Fibroblast of lung (primary cell): ENCODE data around the gene ATG14. TPM values are rescaled to one million over a fixed set of nuclear protein-coding genes. Genes with fewer than 3 reads are reported as not detected.
"Not testable (repeated sequence)": the region's sequence is repeated elsewhere in the genome, so short reads cannot be mapped to it uniquely, and the experiment has no call there.

Source experiments
- DNase-seq, 2 donors: peaks; one replicate each; pipeline versions ENCODE4 v3.0.0 to v3.0.0-alpha.2; 2010; ENCODE audit warnings: low read depth in 2 of 2
- H2AFZ ChIP-seq: 2 replicates; pipeline ENCODE4 v1.5.1; 2012; ENCODE audit warnings: low read length, control low read depth, inconsistent platforms
- H3K27ac ChIP-seq: 2 replicates; pipeline ENCODE4 v1.5.1; 2011; ENCODE audit warnings: low read length, control low read depth; ENCODE audit not compliant: insufficient read depth
- H3K27me3 ChIP-seq: 2 replicates; pipeline ENCODE4 v1.5.1; 2011; ENCODE audit warnings: mild to moderate bottlenecking, low read length; ENCODE audit not compliant: control insufficient read depth, insufficient read depth
- H3K36me3 ChIP-seq: 2 replicates; pipeline ENCODE4 v1.5.1; 2011; ENCODE audit warnings: low read length; ENCODE audit not compliant: control insufficient read depth, insufficient read depth
- H3K4me1 ChIP-seq: 2 replicates; pipeline ENCODE4 v1.5.1; 2011; ENCODE audit warnings: low read length; ENCODE audit not compliant: control insufficient read depth, insufficient read depth; ENCODE audit errors: extremely low read depth
- H3K4me2 ChIP-seq: 2 replicates; pipeline ENCODE4 v1.5.1; 2011; ENCODE audit warnings: low read length, control low read depth; ENCODE audit not compliant: insufficient read depth; ENCODE audit errors: extremely low read depth
- H3K4me3 ChIP-seq, 4 experiments: fragments of 200-600 bp in 1 of 4; sonication (generic) in 1 of 4; replicated peaks in 1 of 4; 2 replicates each; pipeline ENCODE4 v1.5.1; 2011 to 2016; ENCODE audit warnings: low read length in 4 of 4, low read depth in 3 of 4, mild to moderate bottlenecking in 3 of 4, control low read depth in 2 of 4, inconsistent platforms in 1 of 4, mixed read lengths in 1 of 4; ENCODE audit not compliant: insufficient read depth in 1 of 4; ENCODE audit errors: control extremely low read depth in 1 of 4
- H3K79me2 ChIP-seq: 2 replicates; pipeline ENCODE4 v1.5.1; 2012; ENCODE audit warnings: mild to moderate bottlenecking, low read length, inconsistent platforms; ENCODE audit not compliant: control insufficient read depth, insufficient read depth
- H3K9ac ChIP-seq: 2 replicates; pipeline ENCODE4 v1.5.1; 2011; ENCODE audit warnings: mild to moderate bottlenecking, low read length, control low read depth; ENCODE audit not compliant: insufficient read depth
- H3K9me3 ChIP-seq: 2 replicates; pipeline ENCODE4 v1.5.1; 2012; ENCODE audit warnings: low read depth, low read length; ENCODE audit not compliant: control insufficient read depth, insufficient read depth
- H4K20me1 ChIP-seq: 2 replicates; pipeline ENCODE4 v1.5.1; 2011; ENCODE audit warnings: low read length; ENCODE audit not compliant: control insufficient read depth, insufficient read depth; ENCODE audit errors: extremely low read depth
- CTCF ChIP-seq, 2 donors: IDR thresholded peaks in 1 of 2; conservative IDR thresholded peaks in 1 of 2; 1 replicate in 1 of 2; 2 replicates in 1 of 2; pipeline ENCODE4 v1.5.1; 2011 to 2012; ENCODE audit warnings: low read length in 2 of 2, control low read depth in 1 of 2, inconsistent platforms in 1 of 2, low read depth in 1 of 2, mild to moderate bottlenecking in 1 of 2
- EZH2 ChIP-seq: IDR thresholded peaks from 2 replicates; pipeline ENCODE4 v1.5.1; 2012; ENCODE audit warnings: low read length, control low read depth, mild to moderate bottlenecking; ENCODE audit errors: missing control alignments
- polyA plus RNA-seq, 2 donors: library from polyadenylated mRNA; depleted of rRNA in 1 of 2; stranded (reverse) in 1 of 2; unstranded in 1 of 2; fragments of >200 nt; gene quantifications; 2 replicates each; pipeline ENCODE4 v1.2.1, GENCODE V29; 2011 to 2012; ENCODE audit warnings: missing spikeins in 1 of 2
- total RNA-seq: library from RNA; depleted of rRNA; stranded (reverse); fragments of >200 nt; gene quantifications from 2 replicates; pipeline ENCODE4 v1.2.1, GENCODE V29; 2014

Gene ATG14
- total and polyA plus RNA-seq, 2 donors (not counting 1 experiment from before 2014, with no cell fraction given) = 9.9 to 21.6 TPM

GRCh38 chr14:55425091-55425490 lies 13.5 kb upstream of the ATG14 start:
- no peaks in the 10 kb centered on the region for H3K79me2 ChIP-seq
- no peak for TF ChIP-seq CTCF (conservative IDR thresholded peaks at IDR 0.05 in 1 of 2, IDR thresholded peaks at IDR 0.05 in 1 of 2; ENCODE audit: low read depth in 1 of 2, low read length in 2 of 2)
- TF ChIP-seq EZH2 = no peak
- H4K20me1 ChIP-seq = no peaks in the 10 kb centered on the region
- H3K4me2 ChIP-seq = no peak overlapping the region
- H3K36me3 ChIP-seq = no peaks in the 10 kb centered on the region
- no peak overlapping the region for H3K27ac ChIP-seq
- H2AFZ ChIP-seq = no peak overlapping the region
- no peaks in the 10 kb centered on the region for H3K4me1 ChIP-seq
- DNase-seq = no peak
- H3K4me3 ChIP-seq = no peak overlapping the region
- no peak overlapping the region for H3K9ac ChIP-seq
- no peaks in the 10 kb centered on the region for H3K9me3 ChIP-seq
- no peaks in the 10 kb centered on the region for H3K27me3 ChIP-seq

- Histone ChIP-seq H3K9ac (no peak overlapping the region), H2AFZ (no peak overlapping the region), H3K9me3 (no peaks in the 10 kb centered on the region), H3K27ac (no peak overlapping the region), H3K36me3 (no peaks in the 10 kb centered on the region), H4K20me1 (no peaks in the 10 kb centered on the region), H3K4me3 (no peak overlapping the region), H3K4me2 (no peak overlapping the region), H3K79me2 (no peaks in the 10 kb centered on the region), H3K27me3 (no peaks in the 10 kb centered on the region), H3K4me1 (no peaks in the 10 kb centered on the region)
- no peak for DNase-seq
- TF ChIP-seq CTCF (conservative IDR thresholded peaks at IDR 0.05 in 1 of 2, IDR thresholded peaks at IDR 0.05 in 1 of 2; ENCODE audit: low read depth in 1 of 2, low read length in 2 of 2) (no peak), EZH2 (no peak)
Observed at GRCh38 chr14:55423969-55424368, 12.3 kb upstream of the ATG14 start.

GRCh38 chr14:55422338-55422737 lies 10.7 kb upstream of the ATG14 start:
- not testable (repeated sequence) for H3K27ac ChIP-seq, H3K36me3 ChIP-seq, H2AFZ ChIP-seq, H4K20me1 ChIP-seq, H3K9me3 ChIP-seq, H3K9ac ChIP-seq, H3K4me2 ChIP-seq, DNase-seq, H3K27me3 ChIP-seq, H3K4me1 ChIP-seq, H3K79me2 ChIP-seq, H3K4me3 ChIP-seq

- H3K9ac ChIP-seq = no peak overlapping the region
- H3K27me3 ChIP-seq = no peaks in the 10 kb centered on the region
- no peaks in the 10 kb centered on the region for H4K20me1 ChIP-seq
- no peak for DNase-seq
- no peaks in the 10 kb centered on the region for H3K79me2 ChIP-seq
- no peaks in the 10 kb centered on the region for H3K4me1 ChIP-seq
- H2AFZ ChIP-seq = no peak overlapping the region
- no peak overlapping the region for H3K4me3 ChIP-seq
- TF ChIP-seq CTCF (conservative IDR thresholded peaks at IDR 0.05 in 1 of 2, IDR thresholded peaks at IDR 0.05 in 1 of 2; ENCODE audit: low read depth in 1 of 2, low read length in 2 of 2) (no peak), EZH2 (no peak)
- no peaks in the 10 kb centered on the region for H3K9me3 ChIP-seq
- no peak overlapping the region for H3K27ac ChIP-seq
- no peak overlapping the region for H3K4me2 ChIP-seq
- H3K36me3 ChIP-seq = no peaks in the 10 kb centered on the region
Observed at GRCh38 chr14:55419663-55420062, 8.0 kb upstream of the ATG14 start.
